Prostate gland (tissue), 2 donors: ENCODE results near the gene HTN3.
"Not testable (repeated sequence)": the region's sequence is repeated elsewhere in the genome, so short reads cannot be mapped to it uniquely, and the experiment has no call there.

Experiments
- CTCF ChIP-seq, 4 experiments: fragments of 200-600 bp in 2 of 4; fragments of 450-650 bp in 2 of 4; sonication (generic) in 2 of 4; IDR thresholded peaks; 1 replicate in 3 of 4; 2 replicates in 1 of 4; pipeline ENCODE4 v1.5.1; 2016 to 2019; ENCODE audit warnings: antibody characterized with exemption in 4 of 4, mild to moderate bottlenecking in 2 of 4, moderate library complexity in 2 of 4
- POLR2A ChIP-seq: fragments of 450-650 bp; IDR thresholded peaks from one replicate; pipeline ENCODE4 v1.6.1; 2016; ENCODE audit warnings: antibody characterized with exemption, mild to moderate bottlenecking
- POLR2AphosphoS5 ChIP-seq: sonication (generic); formaldehyde crosslinking; IDR thresholded peaks from one replicate; pipeline ENCODE4 v1.6.1; 2017; ENCODE audit warnings: antibody characterized with exemption

- not testable (repeated sequence) for TF ChIP-seq CTCF (IDR thresholded peaks at IDR 0.05); POLR2A; POLR2AphosphoS5
Observed at GRCh38 chr4:70019006-70019405, 9.3 kb upstream of the HTN3 start.
